Progenitor cell of endocrine pancreas (in vitro differentiated cells): ENCODE measurements around the gene RPN1. TPM values are rescaled to one million over a fixed set of nuclear protein-coding genes. Genes with fewer than 3 reads are reported as not detected.
A peak's percentile ranks its signal among the peaks of the same experiment; 100 is the strongest.

ENCODE experiments used
- DNase-seq: peaks from one replicate; pipeline ENCODE4 v3.0.0; 2021; ENCODE audit warnings: low spot score; ENCODE audit not compliant: unreplicated experiment
- H3K27ac Mint-ChIP-seq: 2 replicates; pipeline ENCODE4 v1.8.0; 2021; ENCODE audit warnings: mild to moderate bottlenecking, moderate library complexity, mixed read lengths
- H3K27me3 Mint-ChIP-seq: 2 replicates; pipeline ENCODE4 v1.8.0; 2021; ENCODE audit warnings: mixed read lengths
- H3K36me3 Mint-ChIP-seq: 2 replicates; pipeline ENCODE4 v1.8.0; 2022; ENCODE audit warnings: mixed read lengths; ENCODE audit not compliant: insufficient read depth
- H3K4me1 Mint-ChIP-seq: 2 replicates; pipeline ENCODE4 v1.8.0; 2021; ENCODE audit warnings: low read depth, mixed read lengths
- H3K4me3 Mint-ChIP-seq: 2 replicates; pipeline ENCODE4 v1.8.0; 2021; ENCODE audit warnings: low read depth, mild to moderate bottlenecking, moderate library complexity, mixed read lengths
- H3K9me3 Mint-ChIP-seq: 2 replicates; pipeline ENCODE4 v1.8.0; 2021; ENCODE audit warnings: low read depth, mixed read lengths
- total RNA-seq: library from RNA; stranded (reverse); gene quantifications from 2 replicates; pipeline ENCODE4 v1.2.1, GENCODE V29; 2021
- TF ChIP-seq, protein P1 (sequence below): fragments of 200-600 bp; sonication (generic); IDR thresholded peaks from one replicate; pipeline ENCODE4 v1.5.0; 2021; ENCODE audit warnings: antibody characterized with exemption, mild to moderate bottlenecking; ENCODE audit not compliant: unreplicated experiment

Gene RPN1
- total RNA-seq, 1 donor from 2014 or later, result 166 TPM

DNA sequence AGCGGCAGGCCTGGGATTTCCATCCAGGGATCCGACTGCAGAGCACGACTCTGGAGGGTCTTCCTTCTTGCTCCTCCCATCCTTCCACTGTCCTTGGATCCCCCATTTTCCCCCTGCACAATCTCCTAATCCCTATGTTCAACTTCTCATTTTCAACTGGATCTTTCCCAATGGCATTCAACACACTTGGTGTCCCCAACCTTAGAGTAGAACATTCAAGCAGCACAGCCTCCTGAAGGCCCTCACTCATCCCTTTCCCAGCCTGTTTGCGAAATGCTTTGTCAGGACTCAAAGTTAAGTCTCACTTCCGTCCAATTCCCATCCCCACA, 32.3 kb downstream of the RPN1 start:
- TF ChIP-seq, protein P1, sequence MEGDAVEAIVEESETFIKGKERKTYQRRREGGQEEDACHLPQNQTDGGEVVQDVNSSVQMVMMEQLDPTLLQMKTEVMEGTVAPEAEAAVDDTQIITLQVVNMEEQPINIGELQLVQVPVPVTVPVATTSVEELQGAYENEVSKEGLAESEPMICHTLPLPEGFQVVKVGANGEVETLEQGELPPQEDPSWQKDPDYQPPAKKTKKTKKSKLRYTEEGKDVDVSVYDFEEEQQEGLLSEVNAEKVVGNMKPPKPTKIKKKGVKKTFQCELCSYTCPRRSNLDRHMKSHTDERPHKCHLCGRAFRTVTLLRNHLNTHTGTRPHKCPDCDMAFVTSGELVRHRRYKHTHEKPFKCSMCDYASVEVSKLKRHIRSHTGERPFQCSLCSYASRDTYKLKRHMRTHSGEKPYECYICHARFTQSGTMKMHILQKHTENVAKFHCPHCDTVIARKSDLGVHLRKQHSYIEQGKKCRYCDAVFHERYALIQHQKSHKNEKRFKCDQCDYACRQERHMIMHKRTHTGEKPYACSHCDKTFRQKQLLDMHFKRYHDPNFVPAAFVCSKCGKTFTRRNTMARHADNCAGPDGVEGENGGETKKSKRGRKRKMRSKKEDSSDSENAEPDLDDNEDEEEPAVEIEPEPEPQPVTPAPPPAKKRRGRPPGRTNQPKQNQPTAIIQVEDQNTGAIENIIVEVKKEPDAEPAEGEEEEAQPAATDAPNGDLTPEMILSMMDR, result no peak
- H3K4me1 Mint-ChIP-seq, result peaks cover 13% of the 10 kb centered on the region
- H3K9me3 Mint-ChIP-seq, result no peaks in the 10 kb centered on the region
- peak overlapping the region; percentile 92 for H3K4me3 Mint-ChIP-seq
- no peak for DNase-seq
- H3K27me3 Mint-ChIP-seq, result no peaks in the 10 kb centered on the region
- H3K27ac Mint-ChIP-seq, result peak overlapping the region; percentile 97
- H3K36me3 Mint-ChIP-seq, result peaks cover 23% of the 10 kb centered on the region

DNA sequence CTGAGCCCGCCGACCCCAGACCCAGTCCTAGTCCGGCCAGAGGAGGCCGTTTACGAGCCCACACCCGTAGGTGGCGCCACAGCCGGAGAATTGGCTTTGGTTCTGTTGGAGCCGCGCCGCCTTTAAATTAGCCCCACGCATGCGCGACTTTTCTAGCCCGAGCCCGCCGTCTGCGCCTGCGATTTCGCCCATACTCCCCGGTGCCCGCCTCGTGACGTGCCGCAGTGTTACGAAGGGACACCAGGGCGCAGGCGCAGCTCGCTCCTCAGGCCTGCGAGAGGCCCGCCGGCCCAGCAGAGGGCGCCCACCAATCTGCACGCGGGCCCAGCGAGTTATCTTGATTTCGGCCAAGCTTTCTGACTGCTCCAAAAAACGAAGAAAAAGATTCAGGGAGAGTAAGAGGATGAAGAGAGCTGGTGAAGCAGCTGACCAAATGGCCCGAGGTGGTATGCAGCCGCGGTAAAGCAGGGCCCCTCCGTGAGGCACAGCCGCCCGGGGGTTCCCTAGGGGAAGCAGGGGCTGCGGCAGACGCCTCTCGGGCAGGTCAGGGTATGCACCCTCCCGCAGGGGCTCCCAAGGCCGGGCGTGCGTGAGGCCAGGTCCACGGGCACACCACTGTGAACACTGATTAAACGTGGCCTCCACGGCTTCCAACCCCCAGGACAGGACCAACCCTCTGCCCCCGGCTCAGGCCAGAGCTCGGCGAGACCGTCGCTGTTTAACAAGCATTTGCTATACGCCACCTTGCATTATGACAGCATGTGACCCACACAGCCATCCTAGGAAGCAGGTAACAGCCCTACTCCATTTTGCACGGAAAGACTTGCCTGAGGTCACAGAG, 32.8 kb downstream of the RPN1 start:
- peak overlapping the region; percentile 97 for H3K27ac Mint-ChIP-seq
- peak; percentile 98 for DNase-seq
- TF ChIP-seq, protein P1, result peak; percentile 94
- H3K27me3 Mint-ChIP-seq, result no peaks in the 10 kb centered on the region
- peaks cover 22% of the 10 kb centered on the region for H3K36me3 Mint-ChIP-seq
- H3K9me3 Mint-ChIP-seq, result no peaks in the 10 kb centered on the region
- H3K4me3 Mint-ChIP-seq, result peak overlapping the region; percentile 92
- H3K4me1 Mint-ChIP-seq, result peaks cover 13% of the 10 kb centered on the region

DNA sequence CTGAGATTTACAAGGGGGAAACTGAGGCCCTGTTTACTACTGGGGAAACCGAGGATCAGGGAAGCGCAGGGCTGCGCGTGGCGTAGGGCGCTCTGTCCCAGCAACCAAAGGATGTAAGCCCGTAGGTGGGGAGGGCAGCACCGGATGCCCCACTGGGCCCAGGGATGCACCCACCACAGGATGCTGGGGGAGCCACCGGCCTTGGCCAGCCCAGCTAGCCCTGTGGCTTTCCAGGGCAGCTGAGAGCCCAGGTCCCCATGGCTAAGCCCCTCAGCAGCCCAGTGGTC, 33.4 kb downstream of the RPN1 start:
- no peak overlapping the region for H3K27ac Mint-ChIP-seq

DNA sequence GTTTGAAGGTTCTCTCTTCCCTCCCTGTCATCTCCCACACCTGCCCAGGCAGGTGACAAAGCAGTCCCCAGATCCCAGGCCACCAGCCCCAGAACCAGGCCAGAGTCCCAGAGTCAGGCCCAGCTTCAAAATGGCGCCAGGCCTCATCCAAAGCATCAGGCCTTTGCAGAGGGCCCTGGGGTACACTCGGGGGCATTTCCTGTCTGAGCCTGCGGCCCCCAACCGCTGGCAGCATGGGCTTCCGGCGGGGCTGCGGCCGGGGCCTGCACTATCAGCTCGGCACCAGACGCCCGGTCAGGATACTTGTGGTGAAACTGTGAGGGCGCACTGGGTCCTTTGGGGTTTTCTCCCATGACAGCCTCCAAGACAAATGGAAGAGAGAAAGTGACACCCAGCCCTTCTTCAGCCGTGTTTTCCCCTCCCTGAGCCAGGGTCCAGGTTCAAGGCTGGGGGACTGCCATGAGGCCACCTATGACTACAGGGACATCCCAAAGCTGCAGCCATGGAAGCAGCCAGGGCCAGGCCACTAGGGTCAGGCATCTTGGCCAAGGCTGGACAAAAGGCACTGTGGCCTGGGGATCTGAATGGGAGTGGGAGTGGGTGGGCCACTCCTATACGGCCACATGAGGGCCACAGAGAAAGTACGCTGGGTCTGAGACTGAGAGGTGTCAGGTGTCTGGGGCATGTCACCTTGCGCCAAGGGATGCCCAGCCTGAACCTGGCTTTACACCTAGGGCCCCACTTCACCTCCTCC, 33.9 kb downstream of the RPN1 start:
- no peak overlapping the region for H3K27ac Mint-ChIP-seq
- peaks cover 18% of the 10 kb centered on the region for H3K36me3 Mint-ChIP-seq
- no peaks in the 10 kb centered on the region for H3K27me3 Mint-ChIP-seq

More for the DNA sequence above, 33.4 kb downstream of the RPN1 start:
- DNase-seq, result no peak
- peaks cover 13% of the 10 kb centered on the region for H3K4me1 Mint-ChIP-seq
- H3K4me3 Mint-ChIP-seq, result peak overlapping the region; percentile 92
- TF ChIP-seq, protein P1, result no peak
- H3K27me3 Mint-ChIP-seq, result no peaks in the 10 kb centered on the region
- H3K9me3 Mint-ChIP-seq, result no peaks in the 10 kb centered on the region
- peaks cover 21% of the 10 kb centered on the region for H3K36me3 Mint-ChIP-seq

DNA sequence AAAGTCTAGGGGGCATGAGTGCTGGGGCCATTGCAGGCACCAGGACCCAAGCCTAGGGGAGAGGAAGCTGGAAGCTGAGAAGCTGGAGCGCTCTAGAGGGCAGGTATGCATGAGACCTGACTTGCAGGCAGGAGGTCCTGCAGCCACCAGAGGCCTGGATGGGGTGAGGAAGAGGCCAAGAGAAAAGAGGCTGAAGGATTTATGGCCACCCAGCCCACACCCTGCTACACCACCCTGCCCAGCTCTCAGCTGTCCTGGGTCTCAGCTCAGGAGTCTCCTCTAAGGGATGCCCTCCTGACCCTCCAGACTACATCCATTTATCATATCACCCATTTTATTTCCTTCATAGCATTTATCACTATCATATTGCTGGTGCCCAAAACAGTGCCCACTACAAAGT, 36.5 kb downstream of the RPN1 start:
- Mint-ChIP-seq H3K27ac (no peak overlapping the region), H3K4me1 (peaks cover 12% of the 10 kb centered on the region), H3K27me3 (no peaks in the 10 kb centered on the region), H3K36me3 (peaks cover 5% of the 10 kb centered on the region), H3K9me3 (no peaks in the 10 kb centered on the region), H3K4me3 (no peak overlapping the region)
- TF ChIP-seq, protein P1, result no peak
- DNase-seq, result no peak

More for the DNA sequence above, 33.9 kb downstream of the RPN1 start:
- H3K4me3 Mint-ChIP-seq, result no peak overlapping the region
- no peaks in the 10 kb centered on the region for H3K9me3 Mint-ChIP-seq
- TF ChIP-seq, protein P1, result no peak
- no peak for DNase-seq
- H3K4me1 Mint-ChIP-seq, result peaks cover 13% of the 10 kb centered on the region
